GM19452 (cell line): Measurements from ENCODE around the gene PIAS3.
"Not testable (repeated sequence)": the region's sequence is repeated elsewhere in the genome, so short reads cannot be mapped to it uniquely, and the experiment has no call there.

Source experiments
- ATAC-seq: cut with Tn5 transposase; IDR thresholded peaks from one replicate; pipeline ENCODE4 v1.9.1; 2021; ENCODE audit not compliant: unreplicated experiment

Gene PIAS3

DNA sequence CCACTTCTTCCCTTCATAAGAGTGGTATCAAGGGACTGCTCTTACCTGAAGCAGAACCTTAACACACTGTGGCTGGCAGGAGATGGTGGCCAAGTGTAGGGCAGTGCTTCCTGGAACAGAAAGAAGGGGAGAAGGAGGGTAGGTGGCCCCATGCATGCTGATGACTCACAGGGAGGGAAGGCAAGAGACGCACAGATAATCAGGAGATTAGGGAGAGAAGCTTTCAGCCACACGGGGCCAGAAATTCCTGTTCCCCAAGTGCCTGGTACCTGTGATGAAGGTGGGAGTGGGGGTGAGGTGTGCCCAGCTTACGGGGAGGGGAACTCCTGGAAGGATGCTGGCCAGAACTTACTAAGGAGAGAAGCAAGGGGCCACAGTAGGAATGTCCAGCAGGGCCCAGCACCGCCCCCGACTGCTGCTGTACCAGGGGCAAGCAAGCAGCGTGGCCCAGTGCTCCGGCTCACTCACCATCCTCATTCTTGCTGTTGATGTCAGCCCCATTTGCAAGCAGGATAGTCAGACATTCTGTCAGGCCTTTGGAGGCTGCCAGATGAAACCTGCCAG lies 19.1 kb upstream of the PIAS3 start:
- ATAC-seq, result no peak

DNA sequence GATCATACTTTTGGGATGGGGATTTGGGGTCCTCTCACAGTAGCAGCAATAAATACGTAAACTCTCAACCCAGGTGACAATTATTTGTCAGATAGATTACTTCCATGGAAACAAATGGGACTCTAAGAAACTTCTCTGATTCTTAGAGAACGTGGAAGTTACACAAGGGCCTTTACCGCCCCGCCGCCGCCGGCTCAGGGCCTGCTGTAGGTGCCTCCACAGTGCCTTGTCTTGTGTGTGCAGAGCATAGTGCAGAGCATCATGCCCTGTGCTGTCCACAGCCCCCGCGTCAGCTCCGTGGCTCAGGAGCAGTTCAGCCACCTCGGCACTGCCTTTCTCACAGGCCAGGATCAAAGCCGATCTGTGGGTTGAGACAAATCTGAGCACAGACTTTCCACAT lies 15.8 kb upstream of the PIAS3 start:
- no peak for ATAC-seq

GRCh38 chr1:145871994-145872924 lies 13.4 kb upstream of the PIAS3 start:
- no peak for ATAC-seq

GRCh38 chr1:145868232-145868631 lies 9.4 kb upstream of the PIAS3 start:
- no peak for ATAC-seq

DNA sequence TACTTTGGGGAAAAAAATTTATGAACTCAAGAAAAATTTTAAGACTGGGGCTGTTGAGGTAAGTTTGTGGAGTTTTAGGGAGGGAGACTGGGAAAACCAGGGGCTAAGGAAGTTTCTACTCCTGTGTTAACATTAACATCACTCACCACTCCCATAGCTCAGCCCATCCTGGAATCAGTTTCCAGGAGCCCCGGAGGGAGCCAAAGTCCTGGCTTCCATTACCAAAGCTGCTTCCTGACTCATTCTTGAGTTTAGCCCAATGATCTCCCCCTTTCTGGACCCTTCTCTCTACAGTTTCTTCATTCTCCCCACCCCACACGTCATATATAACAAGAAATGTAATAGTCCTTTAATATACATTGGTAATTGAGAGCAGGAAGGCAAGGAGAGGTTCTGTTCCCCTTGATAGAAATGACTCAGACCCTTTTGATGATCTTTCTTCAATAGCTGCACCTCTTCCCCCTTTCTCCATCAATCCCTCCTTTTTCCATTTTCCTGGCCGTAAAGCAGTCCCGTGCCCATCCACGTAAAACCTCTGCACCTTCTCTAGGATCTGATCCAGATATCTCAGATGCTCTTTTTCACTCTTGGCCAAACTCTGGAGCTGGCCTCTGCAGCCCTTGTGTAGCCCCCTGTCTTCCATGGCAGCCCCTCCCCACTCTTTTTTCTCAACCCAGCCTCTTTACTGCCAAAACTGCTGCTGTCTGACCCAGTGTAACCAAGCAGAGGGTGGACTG lies 4.6 kb upstream of the PIAS3 start:
- ATAC-seq, result no peak

DNA sequence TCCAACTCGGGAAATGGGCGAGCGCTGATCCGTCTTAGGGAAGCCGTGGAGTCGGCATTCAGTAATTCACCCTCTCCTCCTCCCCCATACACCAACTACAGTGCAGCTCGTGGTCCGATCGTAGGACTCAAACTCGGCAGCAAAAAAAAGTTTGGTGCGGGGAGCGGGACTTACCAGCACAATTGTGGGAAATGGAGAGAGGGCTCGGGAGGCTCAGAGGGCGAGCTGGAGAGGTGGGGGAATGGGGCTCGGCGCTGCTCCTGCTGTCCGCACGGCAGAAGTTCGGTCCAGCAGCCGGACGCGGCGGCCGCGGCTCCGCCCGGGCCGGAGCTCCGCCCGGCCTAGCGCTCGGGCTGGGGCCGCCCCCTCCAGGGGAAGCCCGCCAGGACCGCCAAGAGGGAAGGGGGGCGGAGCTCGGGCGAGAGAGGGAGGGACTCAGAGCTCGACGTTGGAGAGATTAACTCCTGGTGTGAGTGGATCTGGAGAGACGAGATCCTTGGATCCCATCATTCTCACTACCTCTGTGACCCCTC lies 676 bp upstream of the PIAS3 start:
- ATAC-seq, result peak; percentile 72

DNA sequence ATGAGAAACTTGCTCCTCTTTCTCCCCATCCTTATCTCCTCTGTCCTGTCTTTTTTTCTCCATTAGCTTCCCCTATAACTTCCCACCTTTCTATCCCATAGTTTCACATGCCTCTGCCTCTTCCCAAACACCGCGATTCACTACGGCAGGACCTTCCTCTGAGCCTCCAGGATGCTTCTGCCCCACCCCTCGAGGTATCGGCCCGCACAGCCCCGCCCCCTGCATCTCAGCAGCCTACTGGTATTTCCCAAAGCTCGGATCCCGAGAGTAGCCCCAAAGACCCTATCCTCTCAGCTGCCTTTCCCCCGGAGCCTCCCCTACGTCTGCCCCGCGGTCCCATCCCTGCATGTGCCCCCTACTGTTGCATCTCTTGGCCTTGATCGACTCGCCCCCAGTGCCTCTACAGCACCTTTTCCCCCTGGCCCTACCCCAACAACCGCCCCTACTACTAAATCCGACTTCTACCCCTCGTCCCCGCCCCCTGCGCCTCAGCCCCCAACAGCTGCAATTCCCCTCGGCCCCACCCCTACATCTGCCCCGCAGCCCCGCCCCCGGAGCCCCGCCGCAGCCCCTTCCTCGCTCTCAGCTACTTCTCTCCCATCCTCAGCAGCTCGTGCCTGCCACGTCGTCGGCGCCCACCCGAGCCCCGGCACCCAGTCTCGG lies 512 bp downstream of the PIAS3 start:
- ATAC-seq, result no peak

DNA sequence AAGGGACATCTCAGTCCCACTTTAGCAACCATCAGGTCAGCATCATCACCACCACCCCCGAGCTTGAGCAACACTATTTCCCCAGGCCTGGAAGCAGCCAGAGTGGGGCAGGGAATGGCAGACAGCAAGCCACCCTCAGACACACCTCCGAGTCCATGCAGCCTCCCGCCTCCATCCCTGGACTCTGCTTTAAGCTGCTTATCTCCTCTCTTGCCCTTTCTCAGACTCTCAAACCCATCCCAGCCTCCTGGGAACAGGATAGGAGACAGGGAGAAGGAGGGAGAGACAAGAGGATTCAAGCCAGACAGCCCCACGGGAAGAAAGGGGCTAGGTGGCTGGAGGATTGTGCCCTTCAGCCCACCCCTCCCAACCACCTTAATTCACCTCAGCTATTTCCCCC lies 1.7 kb downstream of the PIAS3 start:
- ATAC-seq, result no peak

DNA sequence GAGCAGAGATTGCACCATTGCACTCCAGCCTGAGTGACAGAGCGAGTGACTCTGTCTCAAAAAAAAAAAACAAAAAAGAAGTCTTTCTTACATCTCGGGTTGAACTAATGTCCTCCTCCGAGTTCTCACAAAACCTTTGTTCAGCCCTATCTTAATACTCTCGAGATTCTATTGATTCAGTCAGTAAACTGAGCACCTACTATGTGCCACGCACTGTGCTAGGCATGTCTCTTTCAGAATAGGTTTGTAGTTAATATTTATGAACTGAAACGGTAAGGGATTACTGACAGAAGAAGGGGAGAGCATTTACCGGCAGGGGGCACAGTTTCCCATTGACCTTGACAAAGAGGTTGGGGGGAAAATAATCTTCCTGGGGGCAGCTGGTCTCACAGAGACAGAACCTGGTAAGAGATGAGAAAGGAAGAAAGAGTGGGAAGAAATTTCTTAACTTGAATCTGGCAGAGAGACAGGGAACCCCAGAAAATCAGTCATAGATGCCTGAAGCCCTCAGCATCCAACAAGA lies 3.4 kb downstream of the PIAS3 start:
- ATAC-seq, result no peak

DNA sequence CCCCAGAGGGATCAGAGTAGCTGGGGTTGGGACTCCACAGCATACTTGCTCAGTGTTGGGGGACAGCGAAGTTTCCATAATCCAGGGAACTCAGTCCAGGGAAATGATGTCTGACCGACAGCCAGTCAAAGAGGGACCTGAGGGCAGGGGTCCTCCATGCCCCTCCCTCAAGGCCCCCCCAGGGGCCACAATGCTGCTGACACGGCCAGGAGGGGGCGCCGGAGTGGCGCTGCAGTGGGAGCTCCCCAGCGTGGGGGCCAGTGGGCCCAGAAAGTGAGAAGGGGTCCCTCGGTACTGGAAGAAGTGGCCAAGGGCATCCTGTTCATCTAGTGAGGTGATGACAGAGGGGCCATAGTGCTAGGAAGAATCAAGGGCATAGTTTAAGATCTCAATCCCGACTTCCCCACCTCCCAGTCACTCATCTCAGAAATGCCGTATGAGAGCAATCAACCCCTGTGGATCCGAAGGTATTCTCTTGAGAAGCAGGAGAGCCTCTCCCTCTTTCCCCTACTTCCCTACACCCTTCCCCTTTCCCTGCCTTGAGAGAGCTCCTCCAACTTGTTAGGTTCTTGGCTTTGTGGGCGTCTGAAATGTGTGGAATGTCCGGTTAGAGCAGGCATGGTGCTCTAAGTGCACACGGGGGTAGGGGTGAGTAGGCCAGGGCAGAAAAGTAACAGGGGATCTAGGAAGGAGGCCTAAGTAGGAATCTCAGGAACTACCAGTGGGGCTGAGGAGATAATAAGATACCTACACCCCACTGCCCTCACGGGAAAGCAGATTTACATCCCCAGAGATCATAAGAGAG lies 9.3 kb downstream of the PIAS3 start:
- no peak for ATAC-seq

DNA sequence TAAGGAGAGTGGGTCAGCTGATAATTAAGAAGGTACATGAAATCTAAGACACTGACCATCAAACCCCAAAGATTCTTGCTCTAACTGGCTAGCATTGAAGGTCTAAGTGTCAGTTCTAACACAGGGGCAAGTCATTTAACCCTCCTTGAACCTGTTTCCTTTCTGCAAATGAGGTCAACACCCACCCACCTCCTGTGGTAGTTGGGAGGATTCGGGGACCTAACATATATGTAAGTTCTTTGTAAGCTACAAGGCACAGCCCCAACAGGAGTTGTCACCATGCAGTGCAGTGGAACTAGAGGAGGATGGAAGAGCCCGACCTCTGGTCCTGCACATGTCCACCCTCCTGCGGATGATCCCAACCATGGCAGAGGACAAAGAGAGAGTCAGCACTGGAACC lies 11.1 kb downstream of the PIAS3 start:
- no peak for ATAC-seq

- no peak for ATAC-seq
Observed at GRCh38 chr1:145846201-145846612, 12.7 kb downstream of the PIAS3 start.

DNA sequence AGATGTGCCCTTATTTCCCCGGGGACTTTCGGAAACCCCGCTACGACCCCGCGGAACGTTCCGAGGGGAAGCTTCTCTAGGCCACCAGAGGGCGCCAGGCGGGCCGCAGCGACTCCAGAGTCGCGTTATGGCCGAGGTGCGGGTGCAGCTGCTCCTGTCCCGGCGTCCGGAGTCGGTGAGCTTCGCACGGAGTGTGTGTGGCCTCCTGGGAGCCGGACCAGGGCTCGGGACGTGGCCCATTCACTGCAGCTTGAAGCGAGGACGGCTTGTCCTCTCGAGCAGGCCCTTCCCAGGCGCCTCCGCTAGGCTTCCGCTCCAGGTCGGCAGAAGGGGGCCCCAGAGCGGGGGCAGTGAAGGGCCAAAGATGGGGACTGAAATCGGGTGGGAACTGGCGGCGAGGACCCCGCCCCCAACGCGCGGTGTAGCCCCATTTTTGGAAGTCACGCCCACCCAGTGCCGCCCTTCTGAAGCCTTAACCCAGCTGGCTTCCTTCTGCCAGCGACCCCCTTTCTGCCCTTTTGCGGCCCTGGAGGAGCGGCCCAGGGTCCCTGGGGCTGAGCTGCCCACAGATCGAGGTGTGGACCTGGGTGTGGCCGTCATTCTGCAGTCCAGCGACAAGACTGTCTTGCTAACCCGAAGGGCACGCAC lies 13.2 kb downstream of the PIAS3 start, which contains the start of gene NUDT17:
NUDT17 (plus strand) TSS at position 117 of the 648 bp plus-strand sequence; CDS start at position 128, 11 bp downstream.
- ATAC-seq, result peak; percentile 59

- peak; percentile 76 for ATAC-seq
Observed at GRCh38 chr1:145845144-145845513, 13.8 kb downstream of the PIAS3 start.

DNA sequence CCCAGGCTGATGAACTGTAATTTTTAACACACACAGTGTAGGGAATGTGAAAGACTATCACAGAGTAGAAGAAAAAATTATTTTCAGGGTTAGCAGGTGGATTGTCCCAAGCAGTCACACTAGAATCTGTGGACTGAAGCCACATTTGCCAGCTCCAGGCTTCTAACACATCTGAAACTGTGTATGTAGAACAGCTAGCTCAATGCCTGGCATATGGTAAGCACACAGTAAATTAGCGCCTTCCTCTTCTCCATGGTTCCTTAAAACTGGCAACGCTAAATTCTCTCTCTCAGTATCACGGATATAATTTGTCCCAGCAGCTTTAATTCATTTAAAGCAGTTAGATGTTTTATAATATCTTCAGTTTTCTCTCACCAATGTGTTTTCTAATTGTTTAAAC lies 15.8 kb downstream of the PIAS3 start:
- ATAC-seq, result no peak

- ATAC-seq, result no peak
Observed at GRCh38 chr1:145837656-145838055, 21.2 kb downstream of the PIAS3 start.

DNA sequence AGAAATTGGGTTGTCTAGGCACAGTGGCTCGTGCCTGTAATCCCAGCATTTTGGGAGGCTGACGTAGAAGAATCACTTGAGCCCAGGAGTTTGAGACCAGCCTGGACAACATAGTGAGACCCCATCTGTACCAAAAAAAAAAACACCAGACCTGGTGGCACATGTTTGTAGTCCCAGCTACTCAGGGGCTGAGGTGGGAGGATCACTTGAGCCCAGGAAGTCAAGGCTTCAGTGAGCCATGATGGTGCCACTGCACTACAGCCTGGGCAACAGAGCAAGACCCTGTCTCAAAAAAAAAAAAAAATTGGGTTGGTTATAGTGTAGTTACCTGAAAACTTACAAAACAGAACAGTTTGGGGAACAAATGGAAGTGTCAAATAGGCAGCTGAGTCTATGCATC lies 28.1 kb downstream of the PIAS3 start:
- not testable (repeated sequence) for ATAC-seq

GRCh38 chr1:145828367-145829026 lies 30.4 kb downstream of the PIAS3 start:
- ATAC-seq, result no peak

- ATAC-seq, result no peak
Observed at GRCh38 chr1:145827966-145828365, 30.9 kb downstream of the PIAS3 start.
